Body of pancreas (tissue), 4 donors: ENCODE measurements around the gene KASH5. TPM values are rescaled to one million over a fixed set of nuclear protein-coding genes. Genes with fewer than 3 reads are reported as not detected.
"Not testable (repeated sequence)": the region's sequence is repeated elsewhere in the genome, so short reads cannot be mapped to it uniquely, and the experiment has no call there.

ENCODE experiments used
- ATAC-seq: fragments of 150-250 bp; one replicate; pipeline ENCODE4 v1.9.1; 2016
- DNase-seq, 4 donors: peaks; one replicate each; pipeline ENCODE4 v3.0.0-alpha.2; 2019
- H3K27ac ChIP-seq, 4 donors: fragments of 200-600 bp; sonication (generic); 1 replicate in 3 of 4; 2 replicates in 1 of 4; pipeline versions ENCODE4 v1.5.1 to v1.6.1; 2016 to 2019; ENCODE audit warnings: mild to moderate bottlenecking in 1 of 4, mixed read lengths in 1 of 4, moderate library complexity in 1 of 4
- H3K27me3 ChIP-seq, 2 donors: fragments of 200-600 bp; sonication (generic); one replicate each; pipeline ENCODE4 v1.6.0; 2016; ENCODE audit warnings: mild to moderate bottlenecking in 1 of 2
- H3K36me3 ChIP-seq, 2 donors: fragments of 200-600 bp; sonication (generic); replicated peaks in 1 of 2; 2 replicates each; pipeline ENCODE4 v1.5.1; 2016; ENCODE audit warnings: low read depth in 2 of 2; ENCODE audit not compliant: insufficient read depth in 1 of 2
- H3K4me1 ChIP-seq: fragments of 200-600 bp; sonication (generic); one replicate; pipeline ENCODE4 v1.6.0; 2016
- H3K4me3 ChIP-seq, 2 donors: fragments of 200-600 bp; sonication (generic); 1 replicate in 1 of 2; 2 replicates in 1 of 2; pipeline ENCODE4 v1.5.1; 2016 to 2019
- H3K9me3 ChIP-seq, 3 donors: fragments of 200-600 bp; sonication (generic); 1 replicate in 2 of 3; 2 replicates in 1 of 3; pipeline ENCODE4 v1.5.1; 2016
- POLR2A ChIP-seq, 3 donors: fragments of 450-650 bp; IDR thresholded peaks; one replicate each; pipeline ENCODE4 v1.6.1; 2016; ENCODE audit warnings: antibody characterized with exemption in 3 of 3, mild to moderate bottlenecking in 2 of 3
- WGBS, 2 donors: methylation state at CpG; one replicate each; pipeline ENCODE4 v1.1.5; 2017; 5-methylcytosine and 5-hydroxymethylcytosine counted together
- intact Hi-C: fragments of 100-400 bp; cut with DNase I; formaldehyde crosslinking; loops from one replicate; pipeline ENCODE4 v1.15.1; 2023
- total RNA-seq, 2 donors: library from RNA; depleted of rRNA; stranded (reverse); fragments of >200 nt; gene quantifications; one replicate each; pipeline ENCODE4 v1.1.0, GENCODE V29; 2016
- TF ChIP-seq, protein P1 (sequence below), 7 experiments: fragments of 450-650 bp in 4 of 7; fragments of 200-600 bp in 3 of 7; sonication (generic) in 3 of 7; IDR thresholded peaks; one replicate each; pipeline ENCODE4 v1.5.1; 2016 to 2019; ENCODE audit warnings: antibody characterized with exemption in 7 of 7

KASH5 gene
- total RNA-seq, 2 donors from 2014 or later, result 0.66 to 2.6 TPM

DNA sequence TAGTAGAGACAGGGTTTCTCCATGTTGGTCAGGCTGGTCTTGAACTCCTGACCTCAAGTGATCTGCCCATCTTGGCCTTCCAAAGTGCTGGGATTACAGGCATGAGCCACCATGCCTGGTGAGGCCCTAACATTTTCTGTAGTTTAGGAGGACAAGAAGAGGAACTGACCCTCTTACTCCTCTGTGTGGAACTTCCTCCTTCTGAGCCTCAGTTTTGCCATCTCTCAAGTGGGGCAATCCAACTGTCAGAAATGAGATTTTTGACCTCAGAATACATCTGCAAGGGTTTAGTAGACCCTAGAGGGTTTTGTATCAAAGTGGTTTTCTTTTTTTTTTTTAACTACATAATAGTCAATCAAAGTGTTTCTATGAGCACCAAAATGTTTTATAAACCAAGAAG, 21.9 kb upstream of the KASH5 start:
- ATAC-seq (no peak), DNase-seq (no peak)
- no peak overlapping the region for H3K27ac ChIP-seq
- no peaks in the 10 kb centered on the region for H3K27me3 ChIP-seq
- peaks cover 19% of the 10 kb centered on the region for H3K4me1 ChIP-seq
- no peak overlapping the region for H3K4me3 ChIP-seq
- no peaks in the 10 kb centered on the region for H3K36me3 ChIP-seq
- H3K9me3 ChIP-seq, result peaks cover 0 to 6% (median 0%) of the 10 kb centered on the region in 3 donors
- TF ChIP-seq POLR2A (IDR thresholded peaks at IDR 0.05), result no peak
- intact Hi-C loops, result no loop called here

DNA sequence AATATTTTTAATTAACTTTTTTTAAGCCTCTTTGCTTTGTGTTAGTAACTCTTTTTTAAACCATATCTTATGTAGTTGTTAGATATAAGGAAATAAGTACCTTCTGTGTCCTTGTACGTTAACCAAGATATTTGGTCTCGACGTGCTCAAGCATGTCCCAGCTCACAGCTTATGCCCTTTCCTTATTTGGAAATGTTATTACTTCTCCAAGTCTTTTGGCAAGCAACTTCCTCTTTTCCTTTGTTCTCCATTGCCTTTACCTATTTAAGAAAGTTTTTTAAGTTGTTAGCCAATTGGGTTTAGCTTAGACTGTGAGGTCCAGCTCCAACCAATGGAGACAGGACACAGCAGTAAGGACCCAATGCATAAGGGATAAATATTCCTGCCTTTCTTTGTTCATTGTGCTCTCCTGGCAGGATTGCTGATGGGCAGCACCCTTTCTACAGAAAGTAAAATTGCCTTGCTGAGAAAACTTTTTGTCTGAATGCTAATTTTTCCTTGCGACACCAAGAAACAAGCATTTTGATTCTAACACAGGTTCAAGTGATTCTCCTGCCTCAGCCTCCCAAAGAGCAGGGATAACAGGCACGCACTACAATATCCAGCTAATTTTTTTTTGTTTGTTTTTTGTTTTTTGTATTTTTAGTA, 19.2 kb upstream of the KASH5 start:
- 91 to 96% methylated on average over 5 of the region's 5 CpGs for WGBS, 2 donors

DNA sequence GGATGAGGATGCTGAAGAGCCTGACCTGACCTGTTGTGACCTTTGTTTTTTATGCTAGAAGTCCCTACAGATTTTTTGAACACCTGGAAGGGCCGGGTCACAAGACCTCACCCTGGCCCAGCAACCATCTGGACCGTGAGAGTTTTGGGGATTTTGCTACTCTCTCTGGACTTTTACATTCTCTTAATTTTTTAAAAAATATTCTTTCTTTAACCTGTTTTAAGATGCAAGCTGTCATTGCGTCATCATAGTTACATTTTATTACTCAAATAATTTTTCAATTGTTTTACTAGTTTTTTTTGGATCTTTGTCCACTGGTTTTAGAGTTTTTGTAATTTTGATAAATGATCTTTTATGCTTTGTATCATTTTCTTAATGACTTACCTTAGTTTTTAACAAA, 16.9 kb upstream of the KASH5 start:
- H3K36me3 ChIP-seq, result no peaks in the 10 kb centered on the region
- ATAC-seq, result no peak
- intact Hi-C loops, result no loop called here
- no peaks in the 10 kb centered on the region for H3K4me1 ChIP-seq
- 76 to 93% methylated on average over 3 of the region's 3 CpGs for WGBS, 2 donors
- H3K27ac ChIP-seq, result no peak overlapping the region
- H3K9me3 ChIP-seq, result peaks cover 0 to 6% (median 0%) of the 10 kb centered on the region in 3 donors
- no peak for DNase-seq
- H3K27me3 ChIP-seq, result no peaks in the 10 kb centered on the region
- no peak overlapping the region for H3K4me3 ChIP-seq
- no peak for TF ChIP-seq POLR2A (IDR thresholded peaks at IDR 0.05)
- TF ChIP-seq, protein P1, sequence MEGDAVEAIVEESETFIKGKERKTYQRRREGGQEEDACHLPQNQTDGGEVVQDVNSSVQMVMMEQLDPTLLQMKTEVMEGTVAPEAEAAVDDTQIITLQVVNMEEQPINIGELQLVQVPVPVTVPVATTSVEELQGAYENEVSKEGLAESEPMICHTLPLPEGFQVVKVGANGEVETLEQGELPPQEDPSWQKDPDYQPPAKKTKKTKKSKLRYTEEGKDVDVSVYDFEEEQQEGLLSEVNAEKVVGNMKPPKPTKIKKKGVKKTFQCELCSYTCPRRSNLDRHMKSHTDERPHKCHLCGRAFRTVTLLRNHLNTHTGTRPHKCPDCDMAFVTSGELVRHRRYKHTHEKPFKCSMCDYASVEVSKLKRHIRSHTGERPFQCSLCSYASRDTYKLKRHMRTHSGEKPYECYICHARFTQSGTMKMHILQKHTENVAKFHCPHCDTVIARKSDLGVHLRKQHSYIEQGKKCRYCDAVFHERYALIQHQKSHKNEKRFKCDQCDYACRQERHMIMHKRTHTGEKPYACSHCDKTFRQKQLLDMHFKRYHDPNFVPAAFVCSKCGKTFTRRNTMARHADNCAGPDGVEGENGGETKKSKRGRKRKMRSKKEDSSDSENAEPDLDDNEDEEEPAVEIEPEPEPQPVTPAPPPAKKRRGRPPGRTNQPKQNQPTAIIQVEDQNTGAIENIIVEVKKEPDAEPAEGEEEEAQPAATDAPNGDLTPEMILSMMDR (IDR thresholded peaks at IDR 0.05), result no peak

More for the DNA sequence above, 19.2 kb upstream of the KASH5 start:
- Histone ChIP-seq H3K27ac (no peak overlapping the region), H3K27me3 (no peaks in the 10 kb centered on the region), H3K9me3 (peaks cover 0 to 6% (median 0%) of the 10 kb centered on the region in 3 donors), H3K4me1 (peaks cover 4% of the 10 kb centered on the region), H3K4me3 (no peak overlapping the region), H3K36me3 (no peaks in the 10 kb centered on the region)
- no peak for ATAC-seq
- TF ChIP-seq, protein P1 (IDR thresholded peaks at IDR 0.05), result no peak
- TF ChIP-seq POLR2A (IDR thresholded peaks at IDR 0.05), result no peak
- DNase-seq, result no peak
- intact Hi-C loops, result no loop called here

DNA sequence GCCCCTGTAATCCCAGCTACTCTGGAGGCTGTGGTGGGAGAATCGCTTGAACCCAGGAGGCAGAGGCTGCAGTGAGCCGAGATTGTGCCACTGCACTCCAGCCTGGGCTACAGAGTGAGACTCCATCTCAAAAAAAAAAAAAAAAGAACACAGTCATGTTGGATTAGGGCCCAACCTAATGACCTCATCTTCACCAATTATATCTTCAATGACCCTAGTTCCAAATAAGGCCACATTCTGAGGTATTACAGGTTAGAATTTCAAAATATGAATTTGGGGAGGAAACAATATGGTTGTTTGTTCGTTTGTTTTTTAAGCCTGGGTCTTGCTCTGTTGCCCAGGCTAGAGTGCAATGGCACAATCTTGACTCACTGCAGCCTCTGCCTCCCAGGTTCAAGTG, 14.9 kb upstream of the KASH5 start:
- ATAC-seq, H3K4me1 ChIP-seq, H3K4me3 ChIP-seq, H3K9me3 ChIP-seq, H3K27me3 ChIP-seq, H3K36me3 ChIP-seq, H3K27ac ChIP-seq, DNase-seq, intact Hi-C loops: not testable (repeated sequence)
- WGBS, 2 donors, result 73 to 77% methylated on average over 3 of the region's 3 CpGs

DNA sequence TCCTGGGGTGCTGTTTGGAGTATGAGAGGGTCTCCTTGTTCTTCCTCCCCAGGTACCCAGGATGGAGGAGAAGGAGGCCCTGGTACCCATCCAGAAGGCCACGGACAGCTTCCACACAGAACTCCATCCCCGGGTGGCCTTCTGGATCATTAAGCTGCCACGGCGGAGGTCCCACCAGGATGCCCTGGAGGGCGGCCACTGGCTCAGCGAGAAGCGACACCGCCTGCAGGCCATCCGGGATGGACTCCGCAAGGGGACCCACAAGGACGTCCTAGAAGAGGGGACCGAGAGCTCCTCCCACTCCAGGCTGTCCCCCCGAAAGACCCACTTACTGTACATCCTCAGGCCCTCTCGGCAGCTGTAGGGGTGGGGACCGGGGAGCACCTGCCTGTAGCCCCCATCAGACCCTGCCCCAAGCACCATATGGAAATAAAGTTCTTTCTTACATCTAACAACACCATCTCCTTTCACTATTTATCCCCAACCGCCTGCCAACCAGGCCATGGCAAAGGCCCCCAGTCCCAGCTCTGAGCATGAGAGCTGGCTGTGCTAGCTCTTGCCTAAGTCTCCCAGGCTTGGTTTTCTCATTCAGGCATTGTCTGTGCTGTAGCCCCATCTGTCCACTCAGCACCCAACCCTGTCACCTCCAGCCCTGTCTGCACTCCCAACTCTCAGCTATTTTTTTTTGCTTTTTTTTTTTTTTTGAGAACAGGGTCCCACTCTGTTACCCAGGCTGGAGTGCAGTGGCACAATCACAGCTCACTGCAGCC, 13.2 kb upstream of the KASH5 start:
- 81 to 93% methylated on average over 3 to 15 of the region's 16 CpGs for WGBS, 2 donors
- peaks cover 0 to under 1% (median 0%) of the 10 kb centered on the region in 3 donors for H3K9me3 ChIP-seq
- H3K36me3 ChIP-seq, result no peaks in the 10 kb centered on the region
- DNase-seq (no peak), ATAC-seq (no peak)
- no peaks in the 10 kb centered on the region for H3K4me1 ChIP-seq
- TF ChIP-seq, protein P1 (IDR thresholded peaks at IDR 0.05), result no peak
- no peak for TF ChIP-seq POLR2A (IDR thresholded peaks at IDR 0.05)
- H3K27ac ChIP-seq, result no peak overlapping the region
- intact Hi-C loops, result no loop called here
- no peaks in the 10 kb centered on the region for H3K27me3 ChIP-seq
- H3K4me3 ChIP-seq, result no peak overlapping the region
